ENCODE data around the gene MTFR1L. TPM values are rescaled to one million over a fixed set of nuclear protein-coding genes. Genes with fewer than 3 reads are reported as not detected.

MTFR1L gene
- total RNA-seq, 4 donors from 2014 or later, result 91.1 to 107 (median 101) TPM

DNA sequence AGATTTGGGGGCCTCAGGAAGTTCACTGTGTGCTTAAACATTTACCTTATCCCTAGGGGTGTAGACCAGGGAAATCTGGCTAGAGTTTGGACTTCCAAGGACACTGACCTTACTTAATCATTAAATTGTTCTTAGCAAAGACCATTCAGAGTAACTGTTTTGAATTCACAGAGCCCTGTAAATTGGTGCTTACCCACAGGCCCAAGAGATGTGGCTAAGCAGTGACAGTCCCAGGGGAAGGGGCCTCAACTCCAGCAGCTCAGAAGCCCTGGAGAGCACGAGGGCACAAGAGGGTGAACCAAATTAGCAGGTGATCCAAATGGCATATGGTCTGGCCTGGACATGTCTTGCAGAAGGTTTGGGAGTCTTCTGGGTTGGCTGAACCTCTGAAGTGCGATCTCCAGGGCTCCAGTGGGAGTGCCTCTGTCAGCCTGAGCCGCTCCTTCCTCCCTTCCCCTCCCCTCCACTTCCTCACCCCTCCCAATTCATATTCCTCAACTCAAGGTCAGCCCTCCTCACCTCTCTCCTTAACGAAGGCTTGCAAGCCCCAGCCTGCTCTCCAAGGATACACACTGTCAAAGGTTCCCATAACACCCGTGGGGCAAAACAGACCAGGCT, 51.4 kb downstream of the MTFR1L start:
- H3K4me1 ChIP-seq, result peaks cover 24 to 53% (median 49%) of the 10 kb centered on the region in 4 donors
- no peak overlapping the region for H3K4me3 ChIP-seq
- H3K27ac ChIP-seq (replicated peaks in 1 of 4), result peak overlapping the region in 2 of 4 donors; percentile 5 to 12
- H3K27me3 ChIP-seq, result no peaks in the 10 kb centered on the region
- WGBS, result 33% methylated on average over 4 of the region's 5 CpGs
- no peaks in the 10 kb centered on the region for H3K9me3 ChIP-seq
- no peak for TF ChIP-seq POLR2A (IDR thresholded peaks at IDR 0.05; ENCODE audit: low read depth)
- TF ChIP-seq POLR2AphosphoS5 (IDR thresholded peaks at IDR 0.05), result no peak
- no peak for TF ChIP-seq EP300 (IDR thresholded peaks at IDR 0.05)
- TF ChIP-seq, protein P1, sequence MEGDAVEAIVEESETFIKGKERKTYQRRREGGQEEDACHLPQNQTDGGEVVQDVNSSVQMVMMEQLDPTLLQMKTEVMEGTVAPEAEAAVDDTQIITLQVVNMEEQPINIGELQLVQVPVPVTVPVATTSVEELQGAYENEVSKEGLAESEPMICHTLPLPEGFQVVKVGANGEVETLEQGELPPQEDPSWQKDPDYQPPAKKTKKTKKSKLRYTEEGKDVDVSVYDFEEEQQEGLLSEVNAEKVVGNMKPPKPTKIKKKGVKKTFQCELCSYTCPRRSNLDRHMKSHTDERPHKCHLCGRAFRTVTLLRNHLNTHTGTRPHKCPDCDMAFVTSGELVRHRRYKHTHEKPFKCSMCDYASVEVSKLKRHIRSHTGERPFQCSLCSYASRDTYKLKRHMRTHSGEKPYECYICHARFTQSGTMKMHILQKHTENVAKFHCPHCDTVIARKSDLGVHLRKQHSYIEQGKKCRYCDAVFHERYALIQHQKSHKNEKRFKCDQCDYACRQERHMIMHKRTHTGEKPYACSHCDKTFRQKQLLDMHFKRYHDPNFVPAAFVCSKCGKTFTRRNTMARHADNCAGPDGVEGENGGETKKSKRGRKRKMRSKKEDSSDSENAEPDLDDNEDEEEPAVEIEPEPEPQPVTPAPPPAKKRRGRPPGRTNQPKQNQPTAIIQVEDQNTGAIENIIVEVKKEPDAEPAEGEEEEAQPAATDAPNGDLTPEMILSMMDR (IDR thresholded peaks at IDR 0.05), result no peak
- peaks cover 0 to 24% (median 10%) of the 10 kb centered on the region in 4 donors for H3K36me3 ChIP-seq
- intact Hi-C loops (cut with DNase I), result no loop called here
- DNase-seq (ENCODE audit: extremely low spot score), result no peak

DNA sequence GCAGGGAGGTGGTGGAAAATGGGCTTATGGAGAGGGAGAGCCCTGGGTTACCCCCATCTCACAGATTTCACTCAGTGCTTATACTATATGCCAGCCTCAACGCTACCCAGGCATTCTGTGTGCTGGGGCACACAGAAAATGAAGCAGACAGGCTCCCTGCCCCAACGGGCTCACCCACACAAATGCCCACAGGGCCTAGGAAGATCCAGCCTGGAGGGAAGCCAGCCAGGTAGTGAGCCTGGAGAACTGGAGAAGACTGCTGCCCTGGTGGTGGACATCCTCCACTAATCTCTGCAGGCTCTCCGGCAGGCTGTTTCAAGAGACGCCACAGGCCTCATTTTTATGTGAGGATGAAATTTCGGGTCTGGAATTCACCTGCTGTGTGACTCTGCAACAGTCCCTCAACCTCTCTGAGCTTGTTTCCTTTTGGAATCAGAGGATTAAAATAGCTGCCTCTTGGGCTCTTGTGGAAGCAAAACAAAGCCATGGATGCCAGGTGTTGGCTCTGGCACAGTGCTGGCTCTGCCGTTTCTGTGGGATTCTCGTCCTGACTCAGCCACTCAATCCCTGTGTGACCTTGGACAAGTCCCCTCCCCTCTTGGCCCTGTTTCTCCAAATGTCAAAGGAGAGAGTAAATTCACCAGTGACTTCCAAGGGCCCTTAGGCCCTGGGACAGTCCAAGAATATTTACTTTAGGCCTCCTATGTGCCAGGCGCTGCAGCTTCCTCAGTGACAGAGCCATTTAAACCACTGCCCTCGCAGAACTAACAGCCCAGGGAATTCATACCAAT, 52.1 kb downstream of the MTFR1L start:
- Histone ChIP-seq H3K9me3 (no peaks in the 10 kb centered on the region), H3K36me3 (peaks cover 0 to 24% (median 10%) of the 10 kb centered on the region in 4 donors), H3K4me3 (no peak overlapping the region), H3K27ac (replicated peaks in 1 of 4) (peak overlapping the region in 2 of 4 donors; percentile 5 to 12), H3K27me3 (no peaks in the 10 kb centered on the region), H3K4me1 (peaks cover 25 to 56% (median 50%) of the 10 kb centered on the region in 4 donors)
- no peak for DNase-seq (ENCODE audit: extremely low spot score)
- intact Hi-C loops (cut with DNase I), result no loop called here
- 62% methylated on average over 9 of the region's 9 CpGs for WGBS
- TF ChIP-seq POLR2AphosphoS5 (IDR thresholded peaks at IDR 0.05) (no peak), POLR2A (IDR thresholded peaks at IDR 0.05; ENCODE audit: low read depth) (no peak), EP300 (IDR thresholded peaks at IDR 0.05) (no peak)
- TF ChIP-seq, protein P1 (IDR thresholded peaks at IDR 0.05), result no peak

DNA sequence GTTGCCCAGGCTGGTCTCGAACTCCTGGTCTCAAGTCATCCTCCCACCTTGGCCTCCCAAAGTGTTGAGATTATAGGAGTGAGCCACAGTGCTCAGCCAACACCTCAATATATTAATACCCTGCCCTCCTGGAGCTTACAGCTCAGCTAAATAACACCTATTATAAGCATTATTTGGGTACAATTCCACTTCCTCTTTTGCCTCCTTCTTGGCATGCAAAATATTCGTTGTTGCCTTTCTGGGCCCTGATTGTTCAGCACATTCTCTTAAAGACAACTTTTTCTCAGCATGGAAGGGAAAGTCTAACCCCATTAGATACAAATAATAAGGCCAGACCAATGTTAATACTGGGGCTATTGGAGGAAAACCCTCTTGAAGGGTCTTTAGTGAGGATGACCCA, 53.0 kb downstream of the MTFR1L start:
- no peak for TF ChIP-seq EP300 (IDR thresholded peaks at IDR 0.05)
- TF ChIP-seq, protein P1 (IDR thresholded peaks at IDR 0.05), result no peak
- no peak for TF ChIP-seq POLR2A (IDR thresholded peaks at IDR 0.05; ENCODE audit: low read depth)
- no peak for TF ChIP-seq POLR2AphosphoS5 (IDR thresholded peaks at IDR 0.05)

DNA sequence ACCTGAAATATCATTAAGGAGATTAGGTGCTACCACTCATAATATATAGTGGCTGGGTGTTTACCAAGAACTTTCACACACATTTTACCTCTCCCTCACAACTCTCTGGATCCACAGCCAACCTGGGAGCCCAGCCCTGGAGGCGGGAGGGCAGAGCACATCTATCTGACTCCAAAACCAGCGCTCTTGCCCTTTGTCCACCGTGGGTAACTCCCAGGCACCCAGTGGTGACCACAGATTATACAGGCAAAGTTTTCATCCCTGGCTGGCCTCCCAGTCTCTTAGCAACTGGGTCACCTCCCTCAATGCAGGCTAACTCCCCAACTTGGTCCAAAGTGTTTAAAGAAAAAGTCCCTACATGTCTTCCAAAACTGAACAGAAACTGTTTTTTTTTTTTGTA, 53.4 kb downstream of the MTFR1L start:
- Histone ChIP-seq H3K27me3 (no peaks in the 10 kb centered on the region), H3K4me3 (no peak overlapping the region), H3K36me3 (peaks cover 0 to 20% (median 9%) of the 10 kb centered on the region in 4 donors), H3K4me1 (peaks cover 25 to 56% (median 50%) of the 10 kb centered on the region in 4 donors), H3K9me3 (no peaks in the 10 kb centered on the region), H3K27ac (replicated peaks in 1 of 4) (no peak overlapping the region)
- intact Hi-C loops (cut with DNase I), result no loop called here
- no peak for DNase-seq (ENCODE audit: extremely low spot score)
- 81% methylated on average over 3 of the region's 3 CpGs for WGBS
- TF ChIP-seq POLR2AphosphoS5 (IDR thresholded peaks at IDR 0.05), result no peak
- no peak for TF ChIP-seq EP300 (IDR thresholded peaks at IDR 0.05)
- TF ChIP-seq, protein P1 (IDR thresholded peaks at IDR 0.05), result no peak
- TF ChIP-seq POLR2A (IDR thresholded peaks at IDR 0.05; ENCODE audit: low read depth), result no peak

More for the DNA sequence above, 53.0 kb downstream of the MTFR1L start:
- Histone ChIP-seq H3K27me3 (no peaks in the 10 kb centered on the region), H3K9me3 (no peaks in the 10 kb centered on the region), H3K4me3 (no peak overlapping the region), H3K36me3 (peaks cover 0 to 22% (median 10%) of the 10 kb centered on the region in 4 donors), H3K4me1 (peaks cover 25 to 56% (median 50%) of the 10 kb centered on the region in 4 donors), H3K27ac (replicated peaks in 1 of 4) (no peak overlapping the region)
- 72% methylated on average over 2 of the region's 2 CpGs for WGBS
- no peak for DNase-seq (ENCODE audit: extremely low spot score)
- intact Hi-C loops (cut with DNase I), result no loop called here

Data from esophagus muscularis mucosa (tissue), 4 donors.